ENCODE data around the gene MAPK8IP3. TPM values are rescaled to one million over a fixed set of nuclear protein-coding genes. Genes with fewer than 3 reads are reported as not detected.

The MAPK8IP3 gene
- total and polyA plus RNA-seq, 9 of the 15 experiments (the other 6 are each of a cell fraction or from before 2014, with no cell fraction given): 0.17 to 58.7 (median 16.7) TPM

DNA sequence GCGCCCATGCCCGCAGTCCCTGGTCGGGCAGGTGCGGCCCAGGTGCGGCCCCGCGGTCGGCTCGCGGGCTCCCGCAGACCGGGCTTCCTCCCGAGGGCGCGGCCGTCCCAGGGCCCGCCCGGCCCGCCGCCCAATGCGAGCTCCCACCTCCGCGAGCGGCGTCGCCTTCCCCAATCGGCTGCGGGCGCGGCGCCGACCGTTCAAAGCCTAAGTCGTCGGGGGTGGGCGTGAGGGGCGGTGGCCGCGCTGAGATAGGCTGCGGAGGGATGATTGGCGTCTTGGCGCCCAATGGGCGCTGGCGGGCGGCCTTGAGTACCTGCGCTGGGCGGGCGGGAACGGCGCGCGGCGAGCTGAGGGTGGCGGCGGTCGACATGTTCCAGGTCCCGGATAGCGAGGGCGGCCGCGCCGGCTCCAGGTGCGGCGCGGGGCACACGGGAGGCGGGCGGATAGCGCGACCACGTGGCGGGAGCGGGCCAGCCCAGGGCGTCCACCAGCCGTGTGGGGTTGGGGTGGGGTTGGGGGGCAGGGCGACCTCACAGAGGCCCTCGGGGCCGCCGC is 28.0 kb upstream of the MAPK8IP3 start, which contains the start of gene JPT2:
Gene JPT2, plus strand, starts transcription at position 338 of the 558 bp plus-strand sequence. Its CDS starts 34 bp downstream, at position 372.
- ChIA-PET CTCF (ENCODE audit: low intra/inter-chr PET ratio) (no interaction called here), POLR2A (interaction anchor here (0.6 to 2.6 kb wide), 12 partner anchors 11 to 259 kb away, joined by 3 to 21 read pairs (median 4); partner anchors contain the start of genes CRAMP1, IFT140 and MAPK8IP3)
- intact Hi-C loops (cut with micrococcal nuclease) (no loop called here), in situ Hi-C loops (cut with MboI) (no loop called here)
- ATAC-seq: peak; percentile 98
- under 1% methylated on average over 53 of the region's 79 CpGs for WGBS (ENCODE audit: insufficient coverage, low coverage, missing lambda C conversion rate)
- H3K4me1 ChIP-seq (replicated peaks in 1 of 2; ENCODE audit: control insufficient read depth in 2 of 2, insufficient read depth in 2 of 2, low read length in 2 of 2): peaks cover 13 to 30% of the 10 kb centered on the region in 2 experiments; a peak in 4 of 5 replicates
- peaks cover 47% of the 10 kb centered on the region for H3K79me2 ChIP-seq (ENCODE audit: control insufficient read depth, insufficient read depth, low read length)
- H3K27ac ChIP-seq (ENCODE audit: extremely low read depth, low read depth, low read length): peak within 1 kb of the TSS; percentile 81
- peak; percentile 98 to 99 (median 99) for DNase-seq (ENCODE audit: extremely low read depth in 1 of 4, low spot score in 3 of 4)
- peak within 1 kb of the TSS; percentile 64 for H2AFZ ChIP-seq (ENCODE audit: low read depth, low read length)
- no peaks in the 10 kb centered on the region for H3K27me3 ChIP-seq (ENCODE audit: control insufficient read depth in 2 of 2, insufficient read depth in 2 of 2, low read length in 2 of 2)
- H3K9me3 ChIP-seq (replicated peaks; ENCODE audit: control insufficient read depth, insufficient read depth, low read depth, low read length): no peaks in the 10 kb centered on the region
- peak within 1 kb of the TSS; percentile 84 for H3K4me3 ChIP-seq
- no TSS peak for BruUV-seq (replicated peaks)
- peaks cover 8% of the 10 kb centered on the region for H4K20me1 ChIP-seq (replicated peaks; ENCODE audit: control insufficient read depth, insufficient read depth, low read length)
- H3K4me2 ChIP-seq (ENCODE audit: insufficient read depth, low read length): peak within 1 kb of the TSS; percentile 99
- FAIRE-seq: peak; percentile 65
- no peaks in the 10 kb centered on the region for H3K9me1 ChIP-seq (ENCODE audit: control insufficient read depth, insufficient read depth, low read length)
- H3K9ac ChIP-seq (ENCODE audit: insufficient read depth in 1 of 2, low read depth in 2 of 2, low read length in 2 of 2): peak within 1 kb of the TSS; percentile 87 to 96
- peaks cover 59% of the 10 kb centered on the region; the same call in 2 of the 3 replicates for H3K36me3 ChIP-seq (ENCODE audit: control insufficient read depth, insufficient read depth, low read length)
- TF ChIP-seq CREM (IDR thresholded peaks at IDR 0.05; ENCODE audit: low read depth) (peak; percentile 85), CBX2 (IDR thresholded peaks at IDR 0.05; ENCODE audit: insufficient read depth, low read length, poor library complexity, severe bottlenecking) (no peak), ESRRA (IDR thresholded peaks at IDR 0.05; ENCODE audit: borderline replicate concordance, low read depth) (peak; percentile 65; the same call in 1 of the 2 replicates), ATF1 (CRISPR knock-in tag; IDR thresholded peaks at IDR 0.05) (no peak), ATF1 (tag; IDR thresholded peaks at IDR 0.05) (peak; percentile 82), ZNF431 (CRISPR knock-in tag; IDR thresholded peaks at IDR 0.05) (no peak), BCL6 (CRISPR knock-in tag; IDR thresholded peaks at IDR 0.05) (no peak), PRPF4 (IDR thresholded peaks at IDR 0.05; ENCODE audit: insufficient read depth, low read depth, low read length, poor library complexity, severe bottlenecking) (no peak), DLX4 (CRISPR knock-in tag; IDR thresholded peaks at IDR 0.05) (no peak), SPI1 (IDR thresholded peaks at IDR 0.05; ENCODE audit: borderline replicate concordance, low read depth, low read length) (peak; percentile 2; the same call in 1 of the 2 replicates), ILK (tag; IDR thresholded peaks at IDR 0.05; ENCODE audit: borderline replicate concordance, low read depth) (no peak), ZNF57 (CRISPR knock-in tag; IDR thresholded peaks at IDR 0.05) (no peak), SRSF9 (IDR thresholded peaks at IDR 0.05; ENCODE audit: borderline replicate concordance, low read depth, low read length) (no peak), SIN3B (IDR thresholded peaks at IDR 0.05; ENCODE audit: low read depth) (peak; percentile 13; the same call in 1 of the 2 replicates), ID3 (CRISPR knock-in tag; IDR thresholded peaks at IDR 0.05) (no peak), ID3 (tag; IDR thresholded peaks at IDR 0.05) (no peak), PURB (CRISPR knock-in tag; IDR thresholded peaks at IDR 0.05; ENCODE audit: low read depth) (no peak)
- TF ChIP-seq, protein P1, sequence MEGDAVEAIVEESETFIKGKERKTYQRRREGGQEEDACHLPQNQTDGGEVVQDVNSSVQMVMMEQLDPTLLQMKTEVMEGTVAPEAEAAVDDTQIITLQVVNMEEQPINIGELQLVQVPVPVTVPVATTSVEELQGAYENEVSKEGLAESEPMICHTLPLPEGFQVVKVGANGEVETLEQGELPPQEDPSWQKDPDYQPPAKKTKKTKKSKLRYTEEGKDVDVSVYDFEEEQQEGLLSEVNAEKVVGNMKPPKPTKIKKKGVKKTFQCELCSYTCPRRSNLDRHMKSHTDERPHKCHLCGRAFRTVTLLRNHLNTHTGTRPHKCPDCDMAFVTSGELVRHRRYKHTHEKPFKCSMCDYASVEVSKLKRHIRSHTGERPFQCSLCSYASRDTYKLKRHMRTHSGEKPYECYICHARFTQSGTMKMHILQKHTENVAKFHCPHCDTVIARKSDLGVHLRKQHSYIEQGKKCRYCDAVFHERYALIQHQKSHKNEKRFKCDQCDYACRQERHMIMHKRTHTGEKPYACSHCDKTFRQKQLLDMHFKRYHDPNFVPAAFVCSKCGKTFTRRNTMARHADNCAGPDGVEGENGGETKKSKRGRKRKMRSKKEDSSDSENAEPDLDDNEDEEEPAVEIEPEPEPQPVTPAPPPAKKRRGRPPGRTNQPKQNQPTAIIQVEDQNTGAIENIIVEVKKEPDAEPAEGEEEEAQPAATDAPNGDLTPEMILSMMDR (IDR thresholded peaks at IDR 0.05 in 2 of 3, conservative IDR thresholded peaks at IDR 0.05 in 1 of 3; ENCODE audit: insufficient read depth in 2 of 3, low read depth in 1 of 3, low read length in 3 of 3): 0 out of 6 replicates have a peak, but pooled peaks of 1 of the 3 experiments have one; percentile 1
- TF ChIP-seq, protein P2, sequence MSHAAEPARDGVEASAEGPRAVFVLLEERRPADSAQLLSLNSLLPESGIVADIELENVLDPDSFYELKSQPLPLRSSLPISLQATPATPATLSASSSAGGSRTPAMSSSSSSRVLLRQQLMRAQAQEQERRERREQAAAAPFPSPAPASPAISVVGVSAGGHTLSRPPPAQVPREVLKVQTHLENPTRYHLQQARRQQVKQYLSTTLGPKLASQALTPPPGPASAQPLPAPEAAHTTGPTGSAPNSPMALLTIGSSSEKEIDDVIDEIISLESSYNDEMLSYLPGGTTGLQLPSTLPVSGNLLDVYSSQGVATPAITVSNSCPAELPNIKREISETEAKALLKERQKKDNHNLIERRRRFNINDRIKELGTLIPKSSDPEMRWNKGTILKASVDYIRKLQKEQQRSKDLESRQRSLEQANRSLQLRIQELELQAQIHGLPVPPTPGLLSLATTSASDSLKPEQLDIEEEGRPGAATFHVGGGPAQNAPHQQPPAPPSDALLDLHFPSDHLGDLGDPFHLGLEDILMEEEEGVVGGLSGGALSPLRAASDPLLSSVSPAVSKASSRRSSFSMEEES (CRISPR knock-in tag; IDR thresholded peaks at IDR 0.05): no peak
